K562 (cell line): ENCODE results near the gene RANGAP1. TPM values are rescaled to one million over a fixed set of nuclear protein-coding genes. Genes with fewer than 3 reads are reported as not detected.

Experiments
- ADNP ChIP-seq: fragments of 200-800 bp; sonication (Bioruptor generic); IDR thresholded peaks from 2 replicates; pipeline ENCODE4 v1.6.1; 2016; ENCODE audit warnings: missing genetic modification characterization, missing compliant biosample characterization
- CCNT2 ChIP-seq: IDR thresholded peaks from 2 replicates; pipeline ENCODE4 v1.6.1; 2011; ENCODE audit warnings: borderline replicate concordance, low read depth, mild to moderate bottlenecking, moderate library complexity, mixed read lengths, low read length; ENCODE audit not compliant: insufficient read length; ENCODE audit errors: extremely low read depth
- EGR1 ChIP-seq: fragments of 450-650 bp; conservative IDR thresholded peaks from 2 replicates; pipeline ENCODE4 v1.6.1; 2017; ENCODE audit warnings: mild to moderate bottlenecking
- ERF ChIP-seq: fragments of 450-650 bp; formaldehyde crosslinking; IDR thresholded peaks from 2 replicates; pipeline ENCODE4 v1.4.0; 2020; ENCODE audit warnings: mild to moderate bottlenecking, mixed read lengths
- FOS ChIP-seq: IDR thresholded peaks from 3 replicates; pipeline ENCODE4 v1.6.1; 2011; ENCODE audit not compliant: insufficient read length; ENCODE audit errors: extremely low read depth
- GATA2 ChIP-seq: sonication (generic); formaldehyde crosslinking; IDR thresholded peaks from 2 replicates; pipeline ENCODE4 v1.4.0; 2020; ENCODE audit warnings: mild to moderate bottlenecking, missing genetic modification reagents
- HNRNPL ChIP-seq: fragments of 200-400 bp; formaldehyde crosslinking; IDR thresholded peaks from 2 replicates; pipeline ENCODE4 v1.6.1; 2017; ENCODE audit warnings: low read depth, mild to moderate bottlenecking, low read length
- NBN ChIP-seq: fragments of 450-650 bp; IDR thresholded peaks from 2 replicates; pipeline ENCODE4 v1.6.1; 2016; ENCODE audit warnings: low read depth, mild to moderate bottlenecking
- NCOA6 ChIP-seq: fragments of 450-650 bp; IDR thresholded peaks from 2 replicates; pipeline ENCODE4 v1.6.1; 2017; ENCODE audit warnings: mild to moderate bottlenecking
- RBM22 ChIP-seq: fragments of 200-400 bp; formaldehyde crosslinking; IDR thresholded peaks from 2 replicates; pipeline ENCODE4 v1.6.1; 2018; ENCODE audit warnings: low read length, low read depth; ENCODE audit not compliant: poor library complexity, severe bottlenecking
- RBM34 ChIP-seq: fragments of 200-400 bp; formaldehyde crosslinking; IDR thresholded peaks from 2 replicates; pipeline ENCODE4 v1.6.1; 2018; ENCODE audit warnings: low read length, borderline replicate concordance; ENCODE audit not compliant: insufficient read depth
- TCF7L2 ChIP-seq: fragments of 150-350 bp; IDR thresholded peaks from 2 replicates; pipeline ENCODE4 v1.6.1; 2016; ENCODE audit warnings: low read depth, mild to moderate bottlenecking, low read length, moderate library complexity
- YY1 ChIP-seq, 3 experiments: IDR thresholded peaks; 2 replicates each; pipeline ENCODE4 v1.6.1; 2011; ENCODE audit warnings: low read length in 2 of 3, mild to moderate bottlenecking in 2 of 3, moderate library complexity in 2 of 3, borderline replicate concordance in 1 of 3, control low read depth in 1 of 3, low read depth in 1 of 3; ENCODE audit not compliant: insufficient read depth in 3 of 3, insufficient replicate concordance in 2 of 3, control insufficient read depth in 1 of 3, insufficient read length in 1 of 3; ENCODE audit errors: extremely low read depth in 1 of 3
- ZBTB33 ChIP-seq: sonication (generic); formaldehyde crosslinking; IDR thresholded peaks from 2 replicates; pipeline ENCODE4 v1.8.1; 2023; ENCODE audit warnings: mild to moderate bottlenecking, missing genetic modification reagents
- ZBTB34 ChIP-seq: fragments of 250-450 bp; sonication (Bioruptor Pico); IDR thresholded peaks from 2 replicates; pipeline ENCODE4 v1.8.0; 2021; ENCODE audit warnings: mild to moderate bottlenecking, moderate library complexity
- ZNF316 ChIP-seq: fragments of 450-650 bp; IDR thresholded peaks from 2 replicates; pipeline ENCODE4 v1.6.1; 2016
- ZNF586 ChIP-seq: fragments of 450-650 bp; formaldehyde crosslinking; conservative IDR thresholded peaks from 2 replicates; pipeline ENCODE4 v1.4.0; 2020; ENCODE audit warnings: mild to moderate bottlenecking, moderate library complexity
- ZNF75A ChIP-seq: fragments of 450-650 bp; formaldehyde crosslinking; IDR thresholded peaks from 2 replicates; pipeline ENCODE4 v1.4.0; 2020; ENCODE audit warnings: mild to moderate bottlenecking
- ZNF778 ChIP-seq: fragments of 450-650 bp; formaldehyde crosslinking; IDR thresholded peaks from 2 replicates; pipeline ENCODE4 v1.4.0; 2020; ENCODE audit warnings: mild to moderate bottlenecking, moderate library complexity
- polyA plus RNA-seq, 8 experiments: library from polyadenylated mRNA; depleted of rRNA in 4 of 8; stranded (reverse) in 5 of 8; unstranded in 3 of 8; fragments of >200 nt; fragmentation: Nextera tagmentation in 2 of 8; fragmentation: Illumina TruSeq in 1 of 8; extraction: Ambion mirVana in 2 of 8; extraction: Trizol in 1 of 8; gene quantifications; 2 replicates each; pipeline versions ENCODE4 v1.2.1 to v1.2.3, GENCODE V29; 2011 to 2014; ENCODE audit warnings: inconsistent platforms in 1 of 8, missing spikeins in 1 of 8
- total RNA-seq, 7 experiments: library from RNA; depleted of rRNA in 6 of 7; stranded (reverse); fragments of >200 nt in 6 of 7; fragmentation: Illumina TruSeq in 2 of 7; extraction: Trizol in 2 of 7; gene quantifications; 2 replicates each; pipeline versions ENCODE4 v1.2.1 to v1.2.3, GENCODE V29; 2011 to 2021; ENCODE audit warnings: low replicate concordance in 1 of 7
- TF ChIP-seq, protein P1 (sequence below): IDR thresholded peaks from 2 replicates; pipeline ENCODE4 v1.6.1; 2012; ENCODE audit warnings: low read depth, low read length, improper control_type of control experiment, borderline replicate concordance
- TF ChIP-seq, protein P2 (sequence below): fragments of 450-650 bp; formaldehyde crosslinking; IDR thresholded peaks from 2 replicates; pipeline ENCODE4 v1.4.0; 2022; ENCODE audit warnings: missing genetic modification characterization

RANGAP1 gene
- total and polyA plus RNA-seq, 9 of the 15 experiments (the other 6 are each of a cell fraction or from before 2014, with no cell fraction given): 2.1 to 104 (median 50.6) TPM

DNA sequence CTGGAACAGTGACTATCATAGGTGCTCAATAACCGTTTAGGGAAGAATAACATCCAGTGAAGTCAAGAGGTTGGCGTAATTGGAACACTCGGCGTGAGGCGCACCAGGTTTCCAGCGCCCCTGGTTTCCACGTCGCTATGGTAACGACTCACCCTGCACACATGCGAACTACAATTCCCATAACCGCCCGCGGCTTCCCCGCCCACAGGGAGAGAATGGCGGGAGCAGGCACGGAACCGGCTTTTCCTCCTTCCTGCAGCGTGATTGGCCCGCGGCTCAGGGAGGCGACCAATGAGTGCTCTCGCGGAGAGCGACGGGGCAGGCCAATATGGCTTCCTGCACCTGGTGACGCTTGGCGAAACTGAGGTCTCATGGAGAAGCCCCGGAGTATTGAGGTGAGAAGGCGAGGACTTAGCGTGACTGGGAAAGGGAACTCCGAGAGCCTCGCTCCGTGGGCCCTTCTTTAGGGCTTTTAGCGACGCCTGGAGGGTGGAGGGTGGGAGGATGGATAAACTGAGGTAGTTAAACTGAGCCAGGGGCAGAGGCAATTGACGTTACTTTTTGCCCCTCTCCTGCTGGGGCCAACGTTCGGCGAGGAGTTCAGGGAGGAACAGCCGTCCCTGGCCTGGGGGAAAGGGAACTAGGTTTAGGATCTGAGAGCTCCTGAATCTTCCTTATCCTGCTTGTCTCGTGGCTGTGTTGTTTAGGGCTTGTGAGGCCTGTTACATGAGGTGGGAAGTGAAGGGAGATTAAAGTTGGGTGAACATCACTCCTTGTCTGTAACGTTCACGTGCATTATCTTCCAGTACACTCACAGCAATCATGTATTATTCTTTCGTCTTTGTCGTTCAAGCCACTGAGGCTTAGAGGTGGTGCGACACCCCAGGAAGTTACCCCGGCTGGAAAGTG lies 80.7 kb downstream of the RANGAP1 start, which contains the start of gene L3MBTL2 (continued):
- peak; percentile 77 for TF ChIP-seq FOS
- TF ChIP-seq ZNF316: no peak
- peak; percentile 66 for TF ChIP-seq EGR1
- no peak for TF ChIP-seq TCF7L2
- no peak for TF ChIP-seq ERF (CRISPR knock-in tag)
- TF ChIP-seq NCOA6: no peak
- TF ChIP-seq ADNP (tag): no peak
- TF ChIP-seq ZBTB34 (CRISPR knock-in tag): no peak
- no peak for TF ChIP-seq NBN
- no peak for TF ChIP-seq HNRNPL
- no peak for TF ChIP-seq RBM34
- TF ChIP-seq YY1 (IDR thresholded peaks at IDR 0.05; ENCODE audit: borderline replicate concordance in 1 of 3, control insufficient read depth in 1 of 3, extremely low read depth in 1 of 3, insufficient read depth in 3 of 3, insufficient read length in 1 of 3, insufficient replicate concordance in 2 of 3, low read depth in 1 of 3, low read length in 2 of 3): peak; percentile 74 to 95 (median 93)
- no peak for TF ChIP-seq ZBTB33 (CRISPR knock-in tag)
- TF ChIP-seq RBM22: no peak
- TF ChIP-seq CCNT2: no peak
- TF ChIP-seq, protein P1, sequence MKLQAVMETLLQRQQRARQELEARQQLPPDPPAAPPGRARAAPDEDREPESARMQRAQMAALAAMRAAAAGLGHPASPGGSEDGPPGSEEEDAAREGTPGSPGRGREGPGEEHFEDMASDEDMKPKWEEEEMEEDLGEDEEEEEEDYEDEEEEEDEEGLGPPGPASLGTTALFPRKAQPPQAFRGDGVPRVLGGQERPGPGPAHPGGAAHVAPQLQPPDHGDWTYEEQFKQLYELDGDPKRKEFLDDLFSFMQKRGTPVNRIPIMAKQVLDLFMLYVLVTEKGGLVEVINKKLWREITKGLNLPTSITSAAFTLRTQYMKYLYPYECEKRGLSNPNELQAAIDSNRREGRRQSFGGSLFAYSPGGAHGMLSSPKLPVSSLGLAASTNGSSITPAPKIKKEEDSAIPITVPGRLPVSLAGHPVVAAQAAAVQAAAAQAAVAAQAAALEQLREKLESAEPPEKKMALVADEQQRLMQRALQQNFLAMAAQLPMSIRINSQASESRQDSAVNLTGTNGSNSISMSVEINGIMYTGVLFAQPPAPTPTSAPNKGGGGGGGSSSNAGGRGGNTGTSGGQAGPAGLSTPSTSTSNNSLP: no peak
- no peak for TF ChIP-seq ZNF778 (CRISPR knock-in tag)
- no peak for TF ChIP-seq ZNF586 (CRISPR knock-in tag)
- TF ChIP-seq, protein P2, sequence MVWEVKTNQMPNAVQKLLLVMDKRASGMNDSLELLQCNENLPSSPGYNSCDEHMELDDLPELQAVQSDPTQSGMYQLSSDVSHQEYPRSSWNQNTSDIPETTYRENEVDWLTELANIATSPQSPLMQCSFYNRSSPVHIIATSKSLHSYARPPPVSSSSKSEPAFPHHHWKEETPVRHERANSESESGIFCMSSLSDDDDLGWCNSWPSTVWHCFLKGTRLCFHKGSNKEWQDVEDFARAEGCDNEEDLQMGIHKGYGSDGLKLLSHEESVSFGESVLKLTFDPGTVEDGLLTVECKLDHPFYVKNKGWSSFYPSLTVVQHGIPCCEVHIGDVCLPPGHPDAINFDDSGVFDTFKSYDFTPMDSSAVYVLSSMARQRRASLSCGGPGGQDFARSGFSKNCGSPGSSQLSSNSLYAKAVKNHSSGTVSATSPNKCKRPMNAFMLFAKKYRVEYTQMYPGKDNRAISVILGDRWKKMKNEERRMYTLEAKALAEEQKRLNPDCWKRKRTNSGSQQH: no peak
- no peak for TF ChIP-seq GATA2
- TF ChIP-seq ZNF75A (CRISPR knock-in tag): no peak
